ENCODE measurements around the gene ATG4B.
A peak's percentile ranks its signal among the peaks of the same experiment; 100 is the strongest.
"Not testable (repeated sequence)": the region's sequence is repeated elsewhere in the genome, so short reads cannot be mapped to it uniquely, and the experiment has no call there.

Gene ATG4B

DNA sequence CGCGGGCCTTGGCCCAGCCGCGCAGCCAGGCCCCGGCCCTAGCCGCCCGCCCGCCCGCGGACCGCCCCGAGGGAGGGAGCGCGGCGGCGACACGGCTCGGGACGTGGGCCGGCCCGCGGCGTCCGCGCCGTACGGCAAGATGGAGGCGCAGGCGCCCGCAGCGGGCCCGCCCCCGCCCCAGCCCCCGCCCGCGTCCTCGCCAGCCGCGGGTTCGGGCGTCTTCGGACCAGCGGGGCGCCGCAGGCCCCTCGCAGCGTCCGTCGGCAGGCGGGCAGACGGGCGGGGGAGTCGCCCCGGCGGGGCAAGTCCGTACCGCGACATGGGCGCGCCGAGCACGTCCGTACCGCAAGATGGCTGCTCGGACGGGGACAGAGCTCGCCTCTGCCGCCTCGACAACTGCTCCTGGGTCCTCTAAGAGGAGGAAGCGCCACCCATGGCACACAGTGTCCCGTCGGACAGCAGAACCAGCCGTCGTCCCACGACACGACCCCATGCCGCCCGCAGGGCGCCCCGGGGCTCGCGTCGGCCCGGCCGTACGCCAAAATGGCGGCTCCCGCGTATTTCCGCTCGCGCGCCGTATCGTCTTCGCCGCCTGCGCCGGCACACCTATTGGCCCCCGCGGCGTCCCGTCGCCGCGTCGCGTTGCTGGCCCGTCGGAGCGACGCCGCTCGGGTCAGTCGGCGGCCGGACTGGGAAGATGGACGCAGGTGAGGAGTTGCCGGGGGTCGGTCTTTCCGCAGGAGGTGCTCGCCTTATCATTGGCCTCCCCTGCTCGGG is at the start of gene ATG4B, which contains the start of gene THAP4:
TSS of gene ATG4B (plus strand) at position 676 of the 777 bp plus-strand sequence. CDS start at position 698, 22 bp downstream.
TSS of gene THAP4 (minus strand) at position 141 of the 777 bp plus-strand sequence. CDS start 141 bp downstream, outside the sequence.
- DNase-seq = peak; percentile 88

DNA sequence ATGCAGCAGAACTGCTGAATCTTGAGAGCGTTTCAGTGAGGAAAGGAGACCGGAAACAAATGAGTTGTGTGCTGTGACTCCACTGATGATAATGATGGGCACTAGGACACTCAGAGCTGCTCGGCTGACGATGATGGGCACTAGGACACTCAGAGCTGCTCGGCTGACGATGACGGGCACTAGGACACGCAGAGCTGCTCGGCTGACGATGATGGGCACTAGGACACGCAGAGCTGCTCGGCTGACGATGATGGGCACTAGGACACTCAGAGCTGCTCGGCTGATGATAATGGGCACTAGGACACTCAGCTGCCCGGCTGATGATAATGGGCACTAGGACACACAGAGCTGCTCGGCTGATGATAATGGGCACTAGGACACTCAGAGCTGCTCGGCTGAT is 47.6 kb upstream of the ATG4B start:
- in situ Hi-C loops (cut with HindIII; ENCODE audit: low pct_ligation_motif_present, low pct_unique_long_range_greater_than_20kb, low sequenced_read_pairs); DNase-seq: not testable (repeated sequence)

More for the DNA sequence above, at the start of gene ATG4B, which contains the start of gene THAP4:
- in situ Hi-C loops (cut with HindIII; ENCODE audit: low pct_ligation_motif_present, low pct_unique_long_range_greater_than_20kb, low sequenced_read_pairs) = no loop called here

DNA sequence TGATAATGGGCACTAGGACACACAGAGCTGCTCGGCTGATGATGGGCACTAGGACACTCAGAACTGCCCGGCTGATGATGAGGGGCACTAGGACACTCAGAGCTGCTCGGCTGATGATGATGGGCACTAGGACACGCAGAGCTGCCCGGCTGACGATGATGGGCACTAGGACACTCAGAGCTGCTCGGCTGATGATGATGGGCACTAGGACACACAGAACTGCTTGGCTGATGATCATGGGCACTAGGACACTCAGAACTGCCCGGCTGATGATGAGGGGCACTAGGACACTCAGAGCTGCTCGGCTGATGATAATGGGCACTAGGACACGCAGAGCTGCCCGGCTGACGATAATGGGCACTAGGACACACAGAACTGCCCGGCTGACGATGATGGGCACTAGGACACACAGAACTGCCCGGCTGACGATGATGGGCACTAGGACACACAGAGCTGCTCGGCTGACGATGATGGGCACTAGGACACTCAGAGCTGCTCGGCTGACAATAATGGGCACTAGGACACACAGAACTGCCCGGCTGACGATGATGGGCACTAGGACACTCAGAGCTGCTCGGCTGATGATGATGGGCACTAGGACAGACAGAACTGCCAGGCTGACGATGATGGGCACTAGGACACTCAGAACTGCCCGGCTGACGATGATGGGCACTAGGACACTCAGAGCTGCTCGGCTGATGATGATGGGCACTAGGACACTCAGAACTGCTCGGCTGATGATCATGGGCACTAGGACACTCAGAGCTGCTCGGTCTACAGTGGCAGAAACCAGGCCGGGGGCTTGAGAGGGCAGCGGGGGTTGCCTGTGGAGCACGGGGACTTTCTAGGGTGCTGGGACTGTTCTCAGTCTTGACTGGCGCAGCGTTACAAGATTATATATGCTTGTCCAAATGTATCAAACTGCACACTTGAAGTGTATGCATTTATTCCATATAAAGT is 46.7 kb upstream of the ATG4B start:
- DNase-seq; in situ Hi-C loops (cut with HindIII; ENCODE audit: low pct_ligation_motif_present, low pct_unique_long_range_greater_than_20kb, low sequenced_read_pairs): not testable (repeated sequence)

DNA sequence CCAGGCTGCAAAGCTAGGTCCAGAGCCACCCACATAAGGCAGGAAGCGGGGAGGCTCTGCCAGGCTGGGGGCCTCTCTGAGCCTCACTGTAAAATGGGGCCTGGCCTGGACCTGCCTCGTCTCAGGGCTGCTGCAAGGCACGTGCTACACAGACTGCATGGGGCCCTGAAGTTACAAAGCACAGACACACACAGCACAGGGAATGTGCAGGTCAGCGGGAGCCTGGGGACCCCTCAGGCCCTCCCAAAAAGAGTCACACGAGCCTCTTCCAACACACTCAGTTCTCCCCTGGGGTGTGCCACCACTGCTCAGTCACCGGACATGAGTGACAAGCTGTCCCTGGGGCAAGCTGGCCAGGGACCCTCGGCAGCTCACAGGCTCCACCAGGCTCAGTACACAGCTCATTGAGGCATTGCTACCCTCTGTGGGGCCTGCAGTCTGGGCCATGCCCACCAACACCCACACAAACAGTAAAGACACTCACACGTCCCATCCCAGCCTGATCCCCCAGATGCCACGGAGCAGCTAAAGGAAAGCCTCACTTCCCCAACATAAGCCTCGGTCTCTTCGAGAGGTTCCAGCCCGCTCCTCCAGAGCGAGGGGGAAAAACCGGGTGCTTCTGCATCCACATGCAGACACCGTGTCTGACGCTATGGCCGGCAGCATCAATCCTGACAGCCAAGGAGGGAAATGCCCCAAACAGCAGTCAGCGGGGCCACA is 45.2 kb upstream of the ATG4B start:
- no peak for DNase-seq
- in situ Hi-C loops (cut with HindIII; ENCODE audit: low pct_ligation_motif_present, low pct_unique_long_range_greater_than_20kb, low sequenced_read_pairs) = no loop called here

DNA sequence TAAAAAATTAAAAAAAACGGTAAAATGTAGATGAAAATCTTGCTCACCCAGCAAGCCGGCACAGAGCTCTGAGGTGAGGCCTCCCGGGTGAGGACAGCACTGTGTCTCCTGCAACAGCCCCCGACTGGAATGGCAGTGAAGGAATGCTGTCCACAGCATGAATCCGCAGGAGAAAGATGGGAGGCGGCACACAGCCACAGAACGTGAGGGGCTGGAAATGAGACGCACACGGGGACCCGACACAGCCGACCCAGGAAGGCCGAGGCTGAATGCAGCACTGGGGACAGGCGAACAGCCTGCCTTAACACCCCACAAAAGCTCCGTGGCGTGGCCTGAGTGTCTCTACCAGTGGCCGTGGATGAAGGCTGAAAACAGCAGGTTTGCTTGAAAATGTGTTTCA is 44.2 kb upstream of the ATG4B start:
- in situ Hi-C loops (cut with HindIII; ENCODE audit: low pct_ligation_motif_present, low pct_unique_long_range_greater_than_20kb, low sequenced_read_pairs) = no loop called here
- DNase-seq = no peak

GRCh38 chr2:241595600-241596140 is 41.8 kb upstream of the ATG4B start:
- in situ Hi-C loops (cut with HindIII; ENCODE audit: low pct_ligation_motif_present, low pct_unique_long_range_greater_than_20kb, low sequenced_read_pairs) = no loop called here
- no peak for DNase-seq

- in situ Hi-C loops (cut with HindIII; ENCODE audit: low pct_ligation_motif_present, low pct_unique_long_range_greater_than_20kb, low sequenced_read_pairs) = no loop called here
Measured at GRCh38 chr2:241597561-241597960, 39.9 kb upstream of the ATG4B start.

DNA sequence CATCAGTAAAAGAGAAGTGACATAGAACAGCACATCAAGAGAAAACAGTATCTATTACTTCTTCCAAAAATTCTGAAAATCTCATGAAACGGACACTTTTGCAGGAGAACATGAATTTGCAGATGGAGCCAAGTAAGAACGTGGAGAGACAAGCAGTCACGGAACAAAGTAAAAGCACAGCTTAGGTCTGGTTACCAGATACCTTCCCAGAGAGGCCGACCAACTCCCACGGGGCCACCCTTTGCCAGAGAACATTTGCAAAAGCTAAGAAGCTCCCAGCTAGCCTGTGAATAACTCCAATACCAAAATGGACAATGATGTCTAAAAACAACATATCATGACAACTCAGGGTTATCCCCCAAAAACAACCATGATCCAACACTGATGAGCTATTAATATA is 39.4 kb upstream of the ATG4B start:
- in situ Hi-C loops (cut with HindIII; ENCODE audit: low pct_ligation_motif_present, low pct_unique_long_range_greater_than_20kb, low sequenced_read_pairs) = no loop called here
- no peak for DNase-seq

More at GRCh38 chr2:241597561-241597960, 39.9 kb upstream of the ATG4B start:
- DNase-seq = no peak

DNA sequence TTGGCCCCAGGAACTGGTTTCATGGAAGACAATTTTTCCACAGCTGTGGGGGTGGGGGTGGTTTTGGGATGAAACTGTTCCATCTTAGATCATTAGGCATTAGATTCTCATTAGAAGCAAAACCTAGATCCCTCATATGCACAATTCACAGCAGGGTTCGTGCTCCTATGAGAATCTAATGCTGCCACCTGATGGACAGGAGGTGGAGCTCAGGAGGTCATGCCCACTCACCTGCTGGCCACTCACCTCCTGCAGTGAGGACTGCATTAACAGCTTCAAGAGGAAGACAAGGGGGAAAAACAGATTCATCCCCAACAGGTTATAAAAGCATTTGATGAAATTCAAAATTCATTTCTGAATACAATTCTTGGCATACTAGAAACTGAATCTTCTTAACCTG is 39.0 kb upstream of the ATG4B start:
- in situ Hi-C loops (cut with HindIII; ENCODE audit: low pct_ligation_motif_present, low pct_unique_long_range_greater_than_20kb, low sequenced_read_pairs) = no loop called here
- DNase-seq = peak; percentile 24

- in situ Hi-C loops (cut with HindIII; ENCODE audit: low pct_ligation_motif_present, low pct_unique_long_range_greater_than_20kb, low sequenced_read_pairs) = no loop called here
- DNase-seq = no peak
Measured at GRCh38 chr2:241599615-241600014, 37.9 kb upstream of the ATG4B start.

DNA sequence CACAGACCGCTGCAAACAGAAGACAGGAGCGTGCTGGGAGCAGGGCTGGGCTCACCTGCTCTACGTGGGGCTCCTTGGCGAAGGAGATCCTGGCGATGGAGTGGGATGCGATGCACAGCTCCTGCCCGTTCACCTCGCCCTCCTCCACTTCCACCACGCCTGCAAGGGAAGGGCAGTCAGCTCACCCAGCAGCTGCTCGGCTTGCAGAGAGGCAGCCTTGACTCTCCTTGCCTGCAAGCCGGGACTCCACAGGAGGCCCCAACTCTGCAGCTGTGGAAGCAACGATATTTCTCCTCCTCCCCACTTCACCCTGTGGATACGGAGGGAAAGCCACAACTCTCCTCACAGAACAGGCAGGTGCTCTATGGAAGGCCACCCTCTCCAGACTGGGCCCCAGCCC is 35.7 kb upstream of the ATG4B start:
- in situ Hi-C loops (cut with HindIII; ENCODE audit: low pct_ligation_motif_present, low pct_unique_long_range_greater_than_20kb, low sequenced_read_pairs) = no loop called here
- no peak for DNase-seq

GRCh38 chr2:241602720-241603119 is 34.8 kb upstream of the ATG4B start:
- no peak for DNase-seq
- in situ Hi-C loops (cut with HindIII; ENCODE audit: low pct_ligation_motif_present, low pct_unique_long_range_greater_than_20kb, low sequenced_read_pairs) = no loop called here

DNA sequence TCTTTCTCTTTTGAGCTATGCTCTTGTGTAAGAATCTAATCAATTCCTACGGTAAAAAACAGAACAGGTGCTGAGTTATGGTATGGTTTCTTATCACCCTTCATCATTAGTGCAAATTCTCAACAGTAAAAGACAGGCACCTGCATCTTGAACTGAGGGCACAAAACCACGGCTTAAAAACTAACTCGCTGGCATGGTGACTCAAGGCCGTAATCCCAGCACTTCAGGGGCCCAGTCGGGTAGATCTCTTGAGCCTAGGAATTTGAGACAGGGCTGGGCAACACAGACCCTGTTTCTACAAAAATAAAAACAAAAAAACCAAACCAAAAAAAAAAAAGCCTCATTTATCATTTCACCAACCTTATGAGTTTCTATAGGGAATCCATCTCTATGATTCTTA is 33.8 kb upstream of the ATG4B start:
- DNase-seq = peak; percentile 67
- in situ Hi-C loops (cut with HindIII; ENCODE audit: low pct_ligation_motif_present, low pct_unique_long_range_greater_than_20kb, low sequenced_read_pairs) = no loop called here

- DNase-seq = no peak
- in situ Hi-C loops (cut with HindIII; ENCODE audit: low pct_ligation_motif_present, low pct_unique_long_range_greater_than_20kb, low sequenced_read_pairs) = no loop called here
Measured at GRCh38 chr2:241606186-241606585, 31.3 kb upstream of the ATG4B start.

DNA sequence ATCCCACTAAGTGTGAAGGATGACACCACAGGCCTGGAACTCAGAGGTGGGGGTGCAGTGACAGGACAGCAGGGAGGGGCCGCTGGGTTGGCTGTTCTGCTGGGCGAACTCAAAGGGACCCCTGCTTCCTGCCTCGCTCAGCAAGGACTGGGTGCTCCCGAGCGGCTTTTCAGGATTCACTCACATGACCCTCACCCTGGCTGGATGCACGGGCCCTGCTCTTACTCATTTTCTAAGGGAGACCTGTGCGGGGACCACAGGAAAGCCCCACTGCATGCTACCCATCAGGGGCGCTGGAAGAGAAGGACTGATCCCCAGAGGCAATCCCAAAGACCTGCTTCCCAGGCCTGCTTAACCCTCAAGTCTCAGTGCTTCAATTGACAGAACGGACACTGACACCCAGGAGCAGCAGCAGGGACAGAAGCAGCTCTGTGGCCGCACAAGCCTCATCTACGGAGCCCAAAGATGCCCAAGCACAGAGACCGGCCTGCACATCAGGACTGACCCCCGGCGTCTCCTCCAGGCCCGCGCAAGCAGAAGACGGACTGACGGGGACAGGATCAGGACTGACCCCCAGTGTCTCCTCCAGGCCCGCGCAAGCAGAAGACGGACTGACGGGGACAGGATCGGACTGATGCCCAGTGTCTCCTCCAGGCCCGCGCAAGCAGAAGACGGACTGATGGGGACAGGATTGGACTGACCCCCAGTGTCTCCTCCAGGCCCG is 30.2 kb upstream of the ATG4B start:
- in situ Hi-C loops (cut with HindIII; ENCODE audit: low pct_ligation_motif_present, low pct_unique_long_range_greater_than_20kb, low sequenced_read_pairs) = no loop called here
- no peak for DNase-seq

DNA sequence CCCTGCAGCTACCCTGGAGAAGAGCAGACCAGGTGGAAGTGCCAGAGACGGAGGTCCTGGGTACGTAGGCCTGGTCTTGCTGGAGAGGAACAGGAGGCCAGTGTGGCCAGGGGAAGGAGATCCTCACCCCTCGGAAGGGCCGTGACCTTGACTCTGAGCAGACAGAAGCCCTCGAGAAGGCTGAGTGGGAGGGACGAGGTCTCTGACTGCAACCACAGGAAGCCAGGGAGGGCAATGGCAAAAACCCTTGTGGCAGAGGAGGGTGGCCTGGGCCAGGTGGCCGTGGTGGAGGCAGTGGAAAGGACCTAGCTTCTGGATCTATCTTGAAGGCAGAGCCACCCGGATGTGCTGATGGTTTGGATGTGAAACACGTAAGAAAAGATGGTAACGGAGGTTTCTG is 28.6 kb upstream of the ATG4B start:
- no peak for DNase-seq
- in situ Hi-C loops (cut with HindIII; ENCODE audit: low pct_ligation_motif_present, low pct_unique_long_range_greater_than_20kb, low sequenced_read_pairs) = no loop called here

GRCh38 chr2:241609859-241610793 is 27.4 kb upstream of the ATG4B start:
- peak; percentile 94 for DNase-seq
- in situ Hi-C loops (cut with HindIII; ENCODE audit: low pct_ligation_motif_present, low pct_unique_long_range_greater_than_20kb, low sequenced_read_pairs) = no loop called here
